NCI-H1048 (cell line): ENCODE data around the gene TGM3.
A peak's percentile ranks its signal among the peaks of the same experiment; 100 is the strongest.

Experiments used
- DNase-seq: peaks from one replicate; lab custom pipeline; 2025; lab: John Stamatoyannopoulos, UW

Gene TGM3

GRCh38 chr20:2379511-2380229 is 83.9 kb downstream of the TGM3 start:
- no peak for DNase-seq

DNA sequence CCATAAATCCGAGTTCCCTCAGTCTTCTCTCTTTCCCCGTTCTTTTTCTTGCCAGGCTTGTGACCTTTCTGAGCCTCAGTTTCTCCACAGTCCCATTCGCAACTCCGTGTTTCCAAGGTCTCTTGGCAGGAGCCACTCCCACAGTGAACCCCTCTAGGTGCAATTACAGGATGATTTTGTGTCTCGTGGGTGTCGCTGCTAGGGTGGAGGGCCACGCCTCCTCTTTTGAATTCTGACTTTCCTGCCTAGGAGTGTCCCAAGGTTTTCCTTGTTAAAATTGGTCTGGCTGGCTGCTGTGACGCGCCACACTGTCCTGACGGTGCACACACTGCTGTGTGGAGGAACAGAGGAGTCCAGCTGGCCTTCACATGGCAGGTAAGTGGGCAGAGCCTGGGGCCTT is 84.8 kb downstream of the TGM3 start, which contains the start of gene TGM6:
TSS of gene TGM6 (plus strand) at position 301 of the 400 bp plus-strand sequence. CDS start at position 369, 68 bp downstream.
- no peak for DNase-seq

GRCh38 chr20:2381303-2381702 is 85.5 kb downstream of the TGM3 start:
- no peak for DNase-seq

- DNase-seq: no peak
These were observed 87.0 kb downstream of the TGM3 start for GRCh38 chr20:2382833-2383232.

- no peak for DNase-seq
These were observed 89.2 kb downstream of the TGM3 start for GRCh38 chr20:2385026-2385425.

DNA sequence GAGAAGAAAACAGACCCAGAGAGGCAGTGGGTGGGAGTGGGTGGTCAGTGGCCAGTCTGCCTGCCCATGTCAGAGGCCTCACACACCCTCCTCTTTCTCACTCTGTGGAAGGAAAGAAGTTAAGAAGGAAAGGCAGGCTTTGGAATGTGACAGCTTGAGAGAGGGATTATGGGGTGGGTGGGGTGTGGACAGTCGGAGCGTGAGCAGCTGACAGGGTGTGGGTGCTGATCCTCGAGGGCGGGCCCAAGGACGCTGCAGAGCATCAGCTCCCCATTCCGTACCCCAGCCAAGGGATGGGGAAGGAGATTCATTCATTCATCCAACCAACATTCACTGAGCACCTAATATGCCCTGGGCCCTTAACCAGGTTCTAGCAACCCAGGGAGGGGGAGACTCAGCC is 89.7 kb downstream of the TGM3 start:
- no peak for DNase-seq

GRCh38 chr20:2386516-2387179 is 90.8 kb downstream of the TGM3 start:
- no peak for DNase-seq

- peak; percentile 12 for DNase-seq
These were observed 91.4 kb downstream of the TGM3 start for GRCh38 chr20:2387180-2387577.

DNA sequence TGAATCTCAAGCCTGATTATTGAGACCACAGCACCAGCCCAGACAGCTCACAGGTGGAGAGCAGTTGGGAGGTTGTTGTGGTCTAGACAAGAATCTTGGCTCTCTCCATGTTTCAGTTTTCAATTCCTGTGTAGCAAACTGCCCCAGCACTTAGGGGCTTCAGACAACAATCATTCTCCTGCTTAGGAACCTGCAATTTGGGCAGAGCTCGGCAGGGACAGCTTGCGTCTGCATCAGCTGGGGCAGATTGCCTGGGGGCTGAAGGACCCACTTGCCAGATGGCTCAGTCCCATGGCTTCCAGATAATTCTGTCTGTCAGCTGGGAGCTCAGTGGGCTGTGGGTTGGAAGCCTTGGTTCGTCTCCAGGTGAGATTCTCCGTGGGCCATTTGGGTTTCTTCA is 91.8 kb downstream of the TGM3 start:
- no peak for DNase-seq
